Testis (tissue), 3 donors: Measurements from ENCODE around the gene GRPR. TPM values are rescaled to one million over a fixed set of nuclear protein-coding genes. Genes with fewer than 3 reads are reported as not detected.

ENCODE experiments used
- DNase-seq: peaks from one replicate; pipeline ENCODE4 v3.0.0-alpha.2; 2019
- H3K27ac ChIP-seq, 2 donors: fragments of 200-600 bp; sonication (generic); one replicate each; pipeline ENCODE4 v1.5.1; 2019
- H3K27me3 ChIP-seq: fragments of 200-600 bp; sonication (generic); one replicate; pipeline ENCODE4 v1.5.1; 2019
- H3K36me3 ChIP-seq: fragments of 200-600 bp; sonication (generic); one replicate; pipeline ENCODE4 v1.5.1; 2017; ENCODE audit warnings: low read depth; ENCODE audit errors: missing control alignments
- H3K4me1 ChIP-seq: fragments of 200-600 bp; sonication (generic); one replicate; pipeline ENCODE4 v1.5.1; 2019
- H3K4me3 ChIP-seq, 2 donors: fragments of 200-600 bp; sonication (generic); one replicate each; pipeline ENCODE4 v1.5.1; 2017 to 2019
- H3K9me3 ChIP-seq: fragments of 200-600 bp; sonication (generic); one replicate; pipeline ENCODE4 v1.5.1; 2017
- POLR2A ChIP-seq: fragments of 450-650 bp; IDR thresholded peaks from one replicate; pipeline ENCODE4 v1.6.1; 2017; ENCODE audit warnings: antibody characterized with exemption, mild to moderate bottlenecking, moderate library complexity
- WGBS, 2 donors: methylation state at CpG; one replicate each; pipeline ENCODE4 v1.1.5; 2018; 5-methylcytosine and 5-hydroxymethylcytosine counted together
- intact Hi-C: fragments of 100-400 bp; cut with DNase I; formaldehyde crosslinking; loops from one replicate; pipeline ENCODE4 v1.15.1; 2023; ENCODE audit warnings: low total_unique reads
- polyA plus RNA-seq: library from polyadenylated mRNA; stranded (reverse); fragments of 350-450 nt; fragmentation: Illumina TruSeq; extraction: RNeasy Lipid Tissue Mini Kit (QIAGEN cat#74804); gene quantifications from one replicate; pipeline ENCODE4 v1.2.3, GENCODE V29; 2014; ENCODE audit warnings: low read depth, low replicate concordance; ENCODE audit not compliant: insufficient read depth
- total RNA-seq, 2 donors: library from RNA; depleted of rRNA; stranded (reverse); fragments of >200 nt; gene quantifications; one replicate each; pipeline ENCODE4 v1.2.3, GENCODE V29; 2016
- TF ChIP-seq, protein P1 (sequence below), 3 experiments: fragments of 450-650 bp in 2 of 3; fragments of 200-600 bp in 1 of 3; sonication (generic) in 1 of 3; IDR thresholded peaks; one replicate each; pipeline ENCODE4 v1.5.1; 2016 to 2019; ENCODE audit warnings: antibody characterized with exemption in 3 of 3, mild to moderate bottlenecking in 2 of 3, moderate library complexity in 1 of 3

Gene GRPR
- total and polyA plus RNA-seq, 3 donors from 2014 or later = 0.12 to 0.21 TPM; not detected in 1

DNA sequence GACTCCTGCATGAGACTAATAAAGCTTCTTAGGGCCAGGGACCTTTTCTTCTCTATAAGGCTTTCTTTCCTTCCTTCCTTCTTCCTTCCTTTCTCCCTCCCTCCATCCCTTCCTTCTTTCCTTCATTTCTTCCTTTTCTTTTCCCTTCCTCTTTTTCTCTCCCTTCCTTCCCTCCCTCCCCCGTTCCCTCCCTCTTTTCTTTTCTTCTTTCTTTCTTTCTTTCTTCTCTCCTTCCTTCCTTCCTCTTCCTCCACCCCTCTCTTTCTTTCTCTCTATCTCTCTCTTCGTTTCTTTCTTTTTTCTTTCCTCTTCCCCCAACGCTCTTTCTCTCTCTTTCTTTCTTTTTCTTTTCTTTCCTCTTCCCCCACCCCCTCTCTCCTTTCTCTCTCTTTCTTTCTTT, 41.4 kb downstream of the GRPR start:
- Histone ChIP-seq H3K27me3 (no peaks in the 10 kb centered on the region), H3K9me3 (no peaks in the 10 kb centered on the region), H3K36me3 (no peaks in the 10 kb centered on the region), H3K4me3 (no peak overlapping the region), H3K27ac (no peak overlapping the region), H3K4me1 (no peaks in the 10 kb centered on the region)
- TF ChIP-seq, protein P1, sequence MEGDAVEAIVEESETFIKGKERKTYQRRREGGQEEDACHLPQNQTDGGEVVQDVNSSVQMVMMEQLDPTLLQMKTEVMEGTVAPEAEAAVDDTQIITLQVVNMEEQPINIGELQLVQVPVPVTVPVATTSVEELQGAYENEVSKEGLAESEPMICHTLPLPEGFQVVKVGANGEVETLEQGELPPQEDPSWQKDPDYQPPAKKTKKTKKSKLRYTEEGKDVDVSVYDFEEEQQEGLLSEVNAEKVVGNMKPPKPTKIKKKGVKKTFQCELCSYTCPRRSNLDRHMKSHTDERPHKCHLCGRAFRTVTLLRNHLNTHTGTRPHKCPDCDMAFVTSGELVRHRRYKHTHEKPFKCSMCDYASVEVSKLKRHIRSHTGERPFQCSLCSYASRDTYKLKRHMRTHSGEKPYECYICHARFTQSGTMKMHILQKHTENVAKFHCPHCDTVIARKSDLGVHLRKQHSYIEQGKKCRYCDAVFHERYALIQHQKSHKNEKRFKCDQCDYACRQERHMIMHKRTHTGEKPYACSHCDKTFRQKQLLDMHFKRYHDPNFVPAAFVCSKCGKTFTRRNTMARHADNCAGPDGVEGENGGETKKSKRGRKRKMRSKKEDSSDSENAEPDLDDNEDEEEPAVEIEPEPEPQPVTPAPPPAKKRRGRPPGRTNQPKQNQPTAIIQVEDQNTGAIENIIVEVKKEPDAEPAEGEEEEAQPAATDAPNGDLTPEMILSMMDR (IDR thresholded peaks at IDR 0.05) = no peak
- TF ChIP-seq POLR2A = no peak
- intact Hi-C loops = no loop called here
- DNase-seq = no peak
- WGBS, 2 donors = 83 to 98% methylated on average over 3 of the region's 3 CpGs

- H3K36me3 ChIP-seq = no peaks in the 10 kb centered on the region
- no peaks in the 10 kb centered on the region for H3K4me1 ChIP-seq
- intact Hi-C loops = no loop called here
- no peaks in the 10 kb centered on the region for H3K27me3 ChIP-seq
- DNase-seq = no peak
- TF ChIP-seq POLR2A = no peak
- TF ChIP-seq, protein P1 (IDR thresholded peaks at IDR 0.05) = no peak
- no peak within 1 kb of the TSS for H3K27ac ChIP-seq
- no peaks in the 10 kb centered on the region for H3K9me3 ChIP-seq
- WGBS, 2 donors = 60 to 90% methylated on average over 4 to 5 of the region's 5 CpGs
- no peak within 1 kb of the TSS for H3K4me3 ChIP-seq
Observed at GRCh38 chrX:16167181-16167580, 43.8 kb downstream of the GRPR start, which contains the start of gene MAGEB17. TSS of gene MAGEB17 (plus strand) at chrX:16167481. CDS start at chrX:16170383, 2,902 bp downstream.

DNA sequence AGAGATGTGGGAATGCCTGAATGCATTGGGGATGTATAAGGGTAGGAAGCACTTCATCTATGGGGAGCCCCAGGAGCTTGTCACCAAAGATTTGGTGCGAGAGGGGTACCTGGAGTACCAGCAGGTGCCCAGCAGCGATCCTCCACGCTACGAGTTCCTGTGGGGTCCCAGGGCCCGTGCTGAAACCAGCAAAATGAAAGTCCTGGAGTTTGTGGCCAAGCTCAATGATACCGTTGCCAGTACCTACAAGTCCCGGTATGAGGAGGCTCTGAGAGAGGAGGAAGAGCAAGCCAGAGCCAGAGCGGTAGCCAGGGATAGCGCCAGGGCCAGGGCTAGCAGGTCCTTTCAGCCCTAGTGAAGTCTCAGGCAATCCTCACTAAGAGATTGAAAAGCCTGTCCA, 47.7 kb downstream of the GRPR start:
- H3K9me3 ChIP-seq = no peaks in the 10 kb centered on the region
- no peaks in the 10 kb centered on the region for H3K36me3 ChIP-seq
- DNase-seq = no peak
- no peak overlapping the region for H3K27ac ChIP-seq
- no peaks in the 10 kb centered on the region for H3K4me1 ChIP-seq
- no peak for TF ChIP-seq POLR2A
- TF ChIP-seq, protein P1 (IDR thresholded peaks at IDR 0.05) = no peak
- no peaks in the 10 kb centered on the region for H3K27me3 ChIP-seq
- 98 to 100% methylated on average over 3 to 7 of the region's 9 CpGs for WGBS, 2 donors
- no peak overlapping the region for H3K4me3 ChIP-seq
- intact Hi-C loops = no loop called here

GRCh38 chrX:16171944-16172343, 48.6 kb downstream of the GRPR start:
- no peaks in the 10 kb centered on the region for H3K9me3 ChIP-seq
- 85 to 90% methylated on average over 4 of the region's 4 CpGs for WGBS, 2 donors
- no peak for DNase-seq
- no peaks in the 10 kb centered on the region for H3K27me3 ChIP-seq
- no peaks in the 10 kb centered on the region for H3K36me3 ChIP-seq
- intact Hi-C loops = no loop called here
- no peaks in the 10 kb centered on the region for H3K4me1 ChIP-seq
- TF ChIP-seq, protein P1 (IDR thresholded peaks at IDR 0.05) = no peak
- no peak for TF ChIP-seq POLR2A
- H3K27ac ChIP-seq = no peak overlapping the region
- H3K4me3 ChIP-seq = no peak overlapping the region

DNA sequence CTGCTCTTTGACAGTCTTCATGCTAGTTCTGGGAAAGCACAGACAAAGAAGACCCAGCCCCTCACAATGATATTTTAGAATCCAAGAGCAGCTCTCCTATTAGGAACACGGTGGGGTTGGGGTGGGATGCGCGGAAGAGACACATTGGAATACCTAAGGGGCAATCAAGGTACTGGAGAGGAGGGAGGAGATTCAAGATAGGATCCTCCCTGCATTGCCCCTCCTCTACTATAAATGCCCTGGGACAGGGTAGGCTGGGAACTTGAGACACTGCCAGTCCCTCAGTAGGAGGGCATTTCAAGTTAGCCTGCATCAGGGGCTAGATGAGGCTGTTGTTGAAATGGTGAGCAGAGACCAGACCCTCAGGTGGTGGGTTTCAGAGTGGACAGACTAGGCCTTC, 49.0 kb downstream of the GRPR start:
- no peak overlapping the region for H3K27ac ChIP-seq
- WGBS, 2 donors = 93 to 98% methylated on average over 3 of the region's 3 CpGs
- no peak overlapping the region for H3K4me3 ChIP-seq

More for the DNA sequence above, 49.0 kb downstream of the GRPR start:
- H3K27me3 ChIP-seq = no peaks in the 10 kb centered on the region
- no peak for DNase-seq
- H3K4me1 ChIP-seq = no peaks in the 10 kb centered on the region
- intact Hi-C loops = no loop called here
- no peak for TF ChIP-seq POLR2A
- TF ChIP-seq, protein P1 (IDR thresholded peaks at IDR 0.05) = no peak
- H3K36me3 ChIP-seq = no peaks in the 10 kb centered on the region
- H3K9me3 ChIP-seq = no peaks in the 10 kb centered on the region
